Measurements from ENCODE around the gene SDHC.
A peak's percentile ranks its signal among the peaks of the same experiment; 100 is the strongest.
"Not testable (repeated sequence)": the region's sequence is repeated elsewhere in the genome, so short reads cannot be mapped to it uniquely, and the experiment has no call there.

Gene SDHC

DNA sequence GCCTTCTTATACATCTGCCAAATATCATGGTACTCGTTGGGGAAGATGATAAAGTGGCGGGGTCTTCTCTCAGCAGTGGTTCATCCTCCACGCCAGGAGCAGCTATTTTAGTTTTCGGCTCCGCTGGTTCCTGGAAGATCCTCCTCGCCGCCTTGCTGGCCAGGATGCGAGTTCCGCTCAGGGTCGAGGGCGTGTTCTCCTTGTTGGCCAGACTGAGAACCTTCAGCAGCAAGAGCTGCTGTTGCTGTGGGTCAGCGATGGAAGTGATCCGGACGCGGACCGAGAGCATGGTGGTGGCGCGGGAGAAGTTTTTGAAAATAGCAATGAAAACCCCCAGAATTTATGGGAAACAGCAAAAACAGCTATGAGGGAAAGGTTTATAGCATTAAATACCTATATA is 64.9 kb downstream of the SDHC start:
- no peak overlapping the region for H3K4me3 ChIP-seq (IDR thresholded peaks at IDR 0.05; ENCODE audit: insufficient read depth, low read depth, low read length)
- no peak overlapping the region for H3K9ac ChIP-seq
- no peaks in the 10 kb centered on the region for H3K36me3 ChIP-seq (ENCODE audit: insufficient read depth)
- no peak overlapping the region for H2AFZ ChIP-seq (ENCODE audit: low read depth)
- H3K4me1 ChIP-seq (ENCODE audit: low read depth, poor library complexity, severe bottlenecking) = peaks cover 3% of the 10 kb centered on the region
- H3K79me2 ChIP-seq (ENCODE audit: insufficient read depth, low read depth) = no peaks in the 10 kb centered on the region
- no peak overlapping the region for H3K4me2 ChIP-seq
- no peak overlapping the region for H3K27ac ChIP-seq
- H4K20me1 ChIP-seq (ENCODE audit: insufficient read depth) = no peaks in the 10 kb centered on the region
- H3K27me3 ChIP-seq (ENCODE audit: insufficient read depth, low read depth) = no peaks in the 10 kb centered on the region
- TF ChIP-seq, protein P1, sequence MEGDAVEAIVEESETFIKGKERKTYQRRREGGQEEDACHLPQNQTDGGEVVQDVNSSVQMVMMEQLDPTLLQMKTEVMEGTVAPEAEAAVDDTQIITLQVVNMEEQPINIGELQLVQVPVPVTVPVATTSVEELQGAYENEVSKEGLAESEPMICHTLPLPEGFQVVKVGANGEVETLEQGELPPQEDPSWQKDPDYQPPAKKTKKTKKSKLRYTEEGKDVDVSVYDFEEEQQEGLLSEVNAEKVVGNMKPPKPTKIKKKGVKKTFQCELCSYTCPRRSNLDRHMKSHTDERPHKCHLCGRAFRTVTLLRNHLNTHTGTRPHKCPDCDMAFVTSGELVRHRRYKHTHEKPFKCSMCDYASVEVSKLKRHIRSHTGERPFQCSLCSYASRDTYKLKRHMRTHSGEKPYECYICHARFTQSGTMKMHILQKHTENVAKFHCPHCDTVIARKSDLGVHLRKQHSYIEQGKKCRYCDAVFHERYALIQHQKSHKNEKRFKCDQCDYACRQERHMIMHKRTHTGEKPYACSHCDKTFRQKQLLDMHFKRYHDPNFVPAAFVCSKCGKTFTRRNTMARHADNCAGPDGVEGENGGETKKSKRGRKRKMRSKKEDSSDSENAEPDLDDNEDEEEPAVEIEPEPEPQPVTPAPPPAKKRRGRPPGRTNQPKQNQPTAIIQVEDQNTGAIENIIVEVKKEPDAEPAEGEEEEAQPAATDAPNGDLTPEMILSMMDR (conservative IDR thresholded peaks at IDR 0.05; ENCODE audit: low read depth, low read length) = no peak

DNA sequence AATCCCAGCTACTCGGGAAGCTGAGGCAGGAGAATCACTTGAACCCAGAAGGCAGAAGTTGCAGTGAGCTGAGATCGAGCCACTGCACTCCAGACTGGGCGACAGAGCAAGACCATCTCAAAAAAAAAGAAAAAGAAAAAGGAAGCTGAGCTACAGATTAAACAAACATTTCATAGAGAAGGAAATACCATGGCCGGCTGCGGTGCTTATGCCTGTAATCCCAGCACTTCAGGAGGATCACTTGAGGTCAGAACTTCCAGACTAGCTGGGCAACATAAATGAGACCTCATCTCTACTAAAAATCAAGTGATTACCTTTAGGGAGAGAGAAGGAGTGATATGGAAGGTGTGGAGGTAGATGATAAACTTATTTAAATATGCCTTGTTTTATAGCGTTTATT is 67.5 kb downstream of the SDHC start:
- Histone ChIP-seq H3K36me3 (ENCODE audit: insufficient read depth) (no peaks in the 10 kb centered on the region), H4K20me1 (ENCODE audit: insufficient read depth) (no peaks in the 10 kb centered on the region), H3K4me1 (ENCODE audit: low read depth, poor library complexity, severe bottlenecking) (peaks cover 9% of the 10 kb centered on the region), H3K79me2 (ENCODE audit: insufficient read depth, low read depth) (no peaks in the 10 kb centered on the region), H3K9ac (no peak overlapping the region), H3K4me2 (no peak overlapping the region), H3K27ac (no peak overlapping the region), H3K4me3 (IDR thresholded peaks at IDR 0.05; ENCODE audit: insufficient read depth, low read depth, low read length) (no peak overlapping the region), H2AFZ (ENCODE audit: low read depth) (no peak overlapping the region), H3K27me3 (ENCODE audit: insufficient read depth, low read depth) (no peaks in the 10 kb centered on the region)
- TF ChIP-seq, protein P1 (conservative IDR thresholded peaks at IDR 0.05; ENCODE audit: low read depth, low read length) = no peak

DNA sequence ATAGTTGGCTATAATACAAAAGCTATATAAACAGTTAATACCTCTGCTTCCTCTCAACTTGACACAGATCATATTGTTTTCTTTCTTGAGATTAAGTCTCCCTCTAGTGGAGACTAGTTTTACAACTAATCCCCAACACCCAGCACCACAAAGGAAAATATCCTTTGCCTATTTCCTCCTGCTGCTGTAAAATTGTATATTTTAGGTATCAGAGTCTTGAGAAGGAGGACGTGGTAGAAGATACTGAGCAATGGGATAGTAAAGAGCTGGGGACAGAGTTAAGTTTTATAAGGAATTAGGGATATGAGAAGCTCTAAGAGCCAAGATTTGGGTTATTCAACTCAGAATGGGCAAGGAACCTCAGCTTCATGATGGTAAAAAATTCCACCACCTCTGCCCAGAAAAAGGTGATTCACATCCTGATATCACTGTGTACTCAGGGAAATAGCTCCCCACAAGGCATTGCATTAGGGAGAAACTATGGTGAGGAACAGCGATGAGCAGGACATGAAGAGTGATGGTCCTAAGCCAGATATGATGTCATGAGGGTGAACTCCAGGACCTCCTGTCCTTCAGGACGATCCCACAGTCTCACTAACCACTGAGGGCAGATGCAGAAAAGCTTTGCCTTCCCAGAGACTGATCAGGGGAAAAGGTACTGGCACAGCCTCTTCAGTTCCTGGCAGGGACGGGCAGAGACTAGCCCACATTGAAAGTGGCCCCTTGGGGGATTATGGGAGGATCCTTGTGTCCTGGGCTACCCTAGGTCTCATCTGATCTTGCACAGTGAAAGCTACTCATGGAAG is 68.2 kb downstream of the SDHC start:
- Histone ChIP-seq H3K36me3 (ENCODE audit: insufficient read depth) (no peaks in the 10 kb centered on the region), H4K20me1 (ENCODE audit: insufficient read depth) (no peaks in the 10 kb centered on the region), H3K4me1 (ENCODE audit: low read depth, poor library complexity, severe bottlenecking) (peaks cover 15% of the 10 kb centered on the region), H3K27ac (no peak overlapping the region), H3K27me3 (ENCODE audit: insufficient read depth, low read depth) (no peaks in the 10 kb centered on the region), H2AFZ (ENCODE audit: low read depth) (peak overlapping the region; percentile 13; the same call in 1 of the 2 replicates), H3K4me3 (IDR thresholded peaks at IDR 0.05; ENCODE audit: insufficient read depth, low read depth, low read length) (no peak overlapping the region), H3K4me2 (no peak overlapping the region), H3K79me2 (ENCODE audit: insufficient read depth, low read depth) (no peaks in the 10 kb centered on the region), H3K9ac (no peak overlapping the region)
- TF ChIP-seq, protein P1 (conservative IDR thresholded peaks at IDR 0.05; ENCODE audit: low read depth, low read length) = peak; percentile 89

DNA sequence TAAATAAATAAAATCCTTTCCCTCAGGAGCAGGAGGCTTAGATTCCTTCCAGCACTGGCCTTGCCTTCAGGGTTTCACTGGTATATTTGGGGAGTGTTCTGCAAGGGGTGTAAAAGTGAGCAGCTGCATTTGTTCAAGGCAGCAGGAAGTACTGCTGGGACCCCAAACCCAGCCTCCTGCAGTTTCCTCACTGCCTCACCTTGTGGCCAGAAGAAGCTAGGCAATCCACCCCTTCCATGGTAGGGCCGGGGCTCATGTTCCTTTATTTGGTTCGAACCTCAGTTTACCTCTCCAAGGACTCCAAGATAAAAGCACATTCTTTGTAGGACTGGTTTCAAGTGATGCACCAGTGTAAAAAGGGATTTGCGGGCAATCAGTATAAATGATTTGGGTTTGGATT is 74.5 kb downstream of the SDHC start:
- Histone ChIP-seq H3K9ac (no peak overlapping the region), H3K27me3 (ENCODE audit: insufficient read depth, low read depth) (no peaks in the 10 kb centered on the region), H3K4me1 (ENCODE audit: low read depth, poor library complexity, severe bottlenecking) (peaks cover 30% of the 10 kb centered on the region), H3K79me2 (ENCODE audit: insufficient read depth, low read depth) (no peaks in the 10 kb centered on the region), H2AFZ (ENCODE audit: low read depth) (no peak overlapping the region), H4K20me1 (ENCODE audit: insufficient read depth) (no peaks in the 10 kb centered on the region), H3K4me3 (IDR thresholded peaks at IDR 0.05; ENCODE audit: insufficient read depth, low read depth, low read length) (no peak overlapping the region), H3K36me3 (ENCODE audit: insufficient read depth) (no peaks in the 10 kb centered on the region), H3K27ac (no peak overlapping the region), H3K4me2 (peak overlapping the region; percentile 50; the same call in 1 of the 2 replicates)
- TF ChIP-seq, protein P1 (conservative IDR thresholded peaks at IDR 0.05; ENCODE audit: low read depth, low read length) = no peak

DNA sequence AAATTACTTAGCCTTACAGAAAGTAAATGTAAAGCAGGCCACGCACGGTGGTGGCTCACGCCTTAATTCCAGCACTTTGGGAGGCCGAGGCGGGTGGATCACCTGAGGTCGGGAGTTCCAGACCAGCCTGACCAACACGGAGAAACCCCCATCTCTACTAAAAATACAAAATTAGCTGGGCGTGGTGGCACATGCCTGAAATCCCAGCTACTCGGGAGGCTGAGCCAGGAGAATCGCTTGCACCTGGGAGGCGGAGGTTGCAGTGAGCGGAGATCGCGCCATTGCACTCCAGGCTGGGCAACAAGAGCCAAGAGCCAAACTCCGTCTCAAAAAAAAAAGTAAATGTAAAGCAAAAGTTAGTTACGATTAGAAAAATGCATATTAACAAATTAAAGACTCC is 75.0 kb downstream of the SDHC start:
- not testable (repeated sequence) for H4K20me1 ChIP-seq (ENCODE audit: insufficient read depth); H3K79me2 ChIP-seq (ENCODE audit: insufficient read depth, low read depth); H3K27me3 ChIP-seq (ENCODE audit: insufficient read depth, low read depth); H3K36me3 ChIP-seq (ENCODE audit: insufficient read depth)
- H3K4me3 ChIP-seq (IDR thresholded peaks at IDR 0.05; ENCODE audit: insufficient read depth, low read depth, low read length) = peak overlapping the region; percentile 93
- peak overlapping the region; percentile 50 for H3K4me2 ChIP-seq
- peak overlapping the region; percentile 60 for H3K9ac ChIP-seq
- H2AFZ ChIP-seq (ENCODE audit: low read depth) = peak overlapping the region; percentile 85
- H3K27ac ChIP-seq = peak overlapping the region; percentile 36; the same call in 1 of the 2 replicates
- H3K4me1 ChIP-seq (ENCODE audit: low read depth, poor library complexity, severe bottlenecking) = peaks cover 35% of the 10 kb centered on the region

Measured in KMS-11 (cell line).